ENCODE measurements around the gene PUM1.
"Not testable (repeated sequence)": the region's sequence is repeated elsewhere in the genome, so short reads cannot be mapped to it uniquely, and the experiment has no call there.

PUM1 gene

GRCh38 chr1:30977511-30977910 is 88.0 kb downstream of the PUM1 start:
- POLR2A ChIA-PET, result no interaction called here
- no peak for DNase-seq (ENCODE audit: extremely low spot score)
- TF ChIP-seq CTCF (IDR thresholded peaks at IDR 0.05; ENCODE audit: control extremely low read depth, extremely low read depth, low read depth, missing control alignments), result no peak
- CTCF ChIA-PET, result no interaction called here

GRCh38 chr1:30977105-30977504 is 88.4 kb downstream of the PUM1 start:
- ChIA-PET CTCF (no interaction called here), POLR2A (no interaction called here)
- no peak for TF ChIP-seq CTCF (IDR thresholded peaks at IDR 0.05; ENCODE audit: control extremely low read depth, extremely low read depth, low read depth, missing control alignments)
- no peak for DNase-seq (ENCODE audit: extremely low spot score)

GRCh38 chr1:30976143-30976542 is 89.4 kb downstream of the PUM1 start:
- ChIA-PET POLR2A (no interaction called here), CTCF (interaction anchor here (1.3 kb wide), 1 partner anchor 21 kb away, joined by 4 read pairs; no protein-coding TSS in a partner anchor)
- no peak for DNase-seq (ENCODE audit: extremely low spot score)
- no peak for TF ChIP-seq CTCF (IDR thresholded peaks at IDR 0.05; ENCODE audit: control extremely low read depth, extremely low read depth, low read depth, missing control alignments)

- POLR2A ChIA-PET, result no interaction called here
- DNase-seq (ENCODE audit: extremely low spot score), result no peak
- CTCF ChIA-PET, result no interaction called here
- no peak for TF ChIP-seq CTCF (IDR thresholded peaks at IDR 0.05; ENCODE audit: control extremely low read depth, extremely low read depth, low read depth, missing control alignments)
Measured at GRCh38 chr1:30975217-30975616, 90.3 kb downstream of the PUM1 start.

- POLR2A ChIA-PET, result no interaction called here
- CTCF ChIA-PET, result interaction anchor here (1.0 kb wide), 1 partner anchor 12 kb away, joined by 3 read pairs; no protein-coding TSS in a partner anchor
Measured at GRCh38 chr1:30974536-30974935, 91.0 kb downstream of the PUM1 start.

GRCh38 chr1:30972349-30972748 is 93.2 kb downstream of the PUM1 start:
- POLR2A ChIA-PET, result not testable (repeated sequence)

More at GRCh38 chr1:30974536-30974935, 91.0 kb downstream of the PUM1 start:
- DNase-seq (ENCODE audit: extremely low spot score), result no peak
- TF ChIP-seq CTCF (IDR thresholded peaks at IDR 0.05; ENCODE audit: control extremely low read depth, extremely low read depth, low read depth, missing control alignments), result no peak

GRCh38 chr1:30971496-30971895 is 94.0 kb downstream of the PUM1 start:
- POLR2A ChIA-PET, result no interaction called here
- no peak for DNase-seq (ENCODE audit: extremely low spot score)
- no peak for TF ChIP-seq CTCF (IDR thresholded peaks at IDR 0.05; ENCODE audit: control extremely low read depth, extremely low read depth, low read depth, missing control alignments)
- CTCF ChIA-PET, result interaction anchor here (1.1 to 1.6 kb wide), 3 partner anchors 15 to 36 kb away, joined by 3 to 4 read pairs (median 3); no protein-coding TSS in a partner anchor

More at GRCh38 chr1:30972349-30972748, 93.2 kb downstream of the PUM1 start:
- DNase-seq (ENCODE audit: extremely low spot score); CTCF ChIA-PET: not testable (repeated sequence)
